ENCODE measurements around the gene IFT43.

DNA sequence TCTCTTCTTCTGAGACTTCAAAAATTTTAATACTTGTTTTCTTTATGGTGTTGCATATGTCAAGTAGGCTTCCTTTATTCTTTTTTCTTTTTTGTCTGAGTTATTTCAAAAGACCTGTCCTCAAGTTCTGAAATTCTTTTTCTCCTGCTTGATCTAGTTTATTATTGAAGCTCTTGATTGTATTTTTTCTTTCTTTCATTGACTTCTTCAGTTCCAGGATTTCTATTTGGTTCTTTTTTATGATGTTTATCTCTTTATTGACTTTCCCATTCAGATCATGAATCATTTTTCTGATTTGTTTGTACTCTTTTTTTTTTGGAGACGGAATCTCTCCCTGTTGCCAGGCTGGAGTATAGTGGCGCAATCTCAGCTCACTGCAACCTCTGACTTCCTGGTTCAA is 34.1 kb downstream of the IFT43 start:
- TF ChIP-seq, protein P1, sequence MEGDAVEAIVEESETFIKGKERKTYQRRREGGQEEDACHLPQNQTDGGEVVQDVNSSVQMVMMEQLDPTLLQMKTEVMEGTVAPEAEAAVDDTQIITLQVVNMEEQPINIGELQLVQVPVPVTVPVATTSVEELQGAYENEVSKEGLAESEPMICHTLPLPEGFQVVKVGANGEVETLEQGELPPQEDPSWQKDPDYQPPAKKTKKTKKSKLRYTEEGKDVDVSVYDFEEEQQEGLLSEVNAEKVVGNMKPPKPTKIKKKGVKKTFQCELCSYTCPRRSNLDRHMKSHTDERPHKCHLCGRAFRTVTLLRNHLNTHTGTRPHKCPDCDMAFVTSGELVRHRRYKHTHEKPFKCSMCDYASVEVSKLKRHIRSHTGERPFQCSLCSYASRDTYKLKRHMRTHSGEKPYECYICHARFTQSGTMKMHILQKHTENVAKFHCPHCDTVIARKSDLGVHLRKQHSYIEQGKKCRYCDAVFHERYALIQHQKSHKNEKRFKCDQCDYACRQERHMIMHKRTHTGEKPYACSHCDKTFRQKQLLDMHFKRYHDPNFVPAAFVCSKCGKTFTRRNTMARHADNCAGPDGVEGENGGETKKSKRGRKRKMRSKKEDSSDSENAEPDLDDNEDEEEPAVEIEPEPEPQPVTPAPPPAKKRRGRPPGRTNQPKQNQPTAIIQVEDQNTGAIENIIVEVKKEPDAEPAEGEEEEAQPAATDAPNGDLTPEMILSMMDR (IDR thresholded peaks at IDR 0.05) = no peak
- no peak for TF ChIP-seq POLR2AphosphoS5 (IDR thresholded peaks at IDR 0.05)

Measured in breast epithelium (tissue), 3 donors.